ENCODE data around the gene CLMP.

Gene CLMP

DNA sequence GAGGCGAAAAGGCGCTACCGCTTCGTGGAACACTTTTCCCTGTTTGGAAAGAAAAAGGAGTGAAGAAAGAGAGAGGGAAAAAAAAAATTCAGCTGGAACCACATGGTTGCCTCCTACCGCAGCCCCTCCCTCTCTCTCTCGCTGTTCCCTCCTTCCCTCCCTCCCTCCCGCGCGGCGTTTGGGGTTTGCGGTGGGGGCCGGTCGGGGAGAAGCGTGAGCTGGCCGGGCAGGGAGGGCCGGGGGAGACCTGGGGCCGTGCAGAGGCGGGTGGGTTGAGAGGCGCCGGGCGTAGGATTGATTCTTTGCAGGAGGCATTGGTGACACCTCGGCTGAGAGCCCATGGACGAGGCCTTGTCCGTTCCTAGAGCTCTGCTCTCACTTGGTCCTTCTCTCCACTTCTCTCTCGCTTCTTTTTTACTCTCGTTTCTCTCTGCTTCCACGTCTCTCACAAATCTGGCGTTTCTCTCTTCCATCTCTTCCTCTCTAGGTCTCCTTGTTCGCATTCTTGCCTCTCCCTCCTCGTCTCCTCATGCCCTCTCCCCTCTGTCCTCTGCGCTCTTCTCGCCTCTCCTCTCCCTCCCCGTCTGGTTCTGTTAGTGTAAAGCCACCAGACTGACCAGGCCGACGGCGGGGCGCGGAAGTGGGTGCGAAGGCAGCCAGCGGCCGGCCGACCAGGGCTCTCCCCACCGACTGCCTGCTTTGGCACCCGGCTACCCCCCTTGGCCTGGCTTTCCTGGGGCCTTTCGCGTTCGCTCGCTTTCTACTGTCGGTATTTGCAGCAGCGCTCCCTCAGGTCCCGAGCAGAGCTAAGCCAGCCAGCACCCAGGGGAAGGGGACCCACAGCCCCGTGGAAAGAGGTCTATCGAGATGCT, at the start of gene CLMP:
Gene CLMP (minus strand): TSS at position 61 of the 872 bp plus-strand sequence. CDS start 308 bp downstream, outside the sequence.
- no peak for DNase-seq (ENCODE audit: low spot score)

DNA sequence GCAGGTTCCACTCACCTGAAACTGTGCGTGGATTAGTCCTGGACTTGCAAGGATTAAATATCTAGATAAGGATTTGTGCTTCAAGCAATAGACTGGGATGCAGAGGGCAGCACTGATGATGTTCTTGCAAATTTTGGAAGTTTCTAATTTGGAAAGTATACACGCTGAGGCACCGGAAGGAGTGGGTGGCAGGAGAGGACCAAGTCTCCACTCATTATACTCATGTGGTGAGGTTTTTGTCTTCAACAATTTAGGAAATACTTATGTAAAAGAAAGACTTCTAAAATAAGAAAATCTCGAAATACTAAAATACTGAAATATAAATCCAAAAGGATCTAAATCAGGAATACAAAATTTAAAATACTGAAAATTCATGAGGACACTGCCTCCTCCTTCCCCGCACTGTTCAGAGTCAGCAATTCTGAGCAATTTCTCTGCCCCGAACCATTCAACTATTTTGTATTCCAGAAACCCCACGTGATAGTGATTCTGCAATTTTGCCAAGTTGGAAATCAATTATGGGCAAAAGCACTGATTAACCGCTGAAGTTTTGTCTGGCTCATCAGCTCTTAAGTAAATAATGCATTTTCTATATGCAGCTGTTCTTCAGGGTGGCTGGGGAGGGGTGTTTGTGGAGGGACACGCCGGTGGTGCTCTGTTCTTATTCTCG, 47.0 kb upstream of the CLMP start:
- DNase-seq (ENCODE audit: low spot score) = no peak

- no peak for DNase-seq (ENCODE audit: low spot score)
Observed at GRCh38 chr11:123241294-123241693, 46.2 kb upstream of the CLMP start.

- DNase-seq (ENCODE audit: low spot score) = no peak
Observed at GRCh38 chr11:123239191-123240150, 44.4 kb upstream of the CLMP start.

- no peak for DNase-seq (ENCODE audit: low spot score)
Observed at GRCh38 chr11:123238297-123238696, 43.2 kb upstream of the CLMP start.

DNA sequence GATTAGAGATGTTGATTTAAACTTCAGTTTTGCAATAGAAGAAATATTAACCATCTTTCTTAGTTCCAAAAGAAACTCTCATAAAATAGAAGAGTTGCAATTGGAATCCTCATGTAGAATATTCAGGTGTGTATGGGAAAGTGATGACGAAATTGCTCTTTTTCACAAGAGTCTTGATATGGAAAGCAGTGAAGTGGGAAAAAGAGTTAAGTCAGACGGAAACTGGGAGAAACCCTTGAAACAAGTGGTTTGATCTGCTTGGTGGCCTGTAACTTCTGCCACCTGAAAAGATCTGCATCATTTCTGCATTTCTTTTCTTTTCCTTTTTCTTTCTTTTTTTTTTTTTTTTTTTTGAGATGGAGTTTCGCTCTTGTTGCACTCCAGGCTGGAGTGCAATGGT, 41.8 kb upstream of the CLMP start:
- no peak for DNase-seq (ENCODE audit: low spot score)

DNA sequence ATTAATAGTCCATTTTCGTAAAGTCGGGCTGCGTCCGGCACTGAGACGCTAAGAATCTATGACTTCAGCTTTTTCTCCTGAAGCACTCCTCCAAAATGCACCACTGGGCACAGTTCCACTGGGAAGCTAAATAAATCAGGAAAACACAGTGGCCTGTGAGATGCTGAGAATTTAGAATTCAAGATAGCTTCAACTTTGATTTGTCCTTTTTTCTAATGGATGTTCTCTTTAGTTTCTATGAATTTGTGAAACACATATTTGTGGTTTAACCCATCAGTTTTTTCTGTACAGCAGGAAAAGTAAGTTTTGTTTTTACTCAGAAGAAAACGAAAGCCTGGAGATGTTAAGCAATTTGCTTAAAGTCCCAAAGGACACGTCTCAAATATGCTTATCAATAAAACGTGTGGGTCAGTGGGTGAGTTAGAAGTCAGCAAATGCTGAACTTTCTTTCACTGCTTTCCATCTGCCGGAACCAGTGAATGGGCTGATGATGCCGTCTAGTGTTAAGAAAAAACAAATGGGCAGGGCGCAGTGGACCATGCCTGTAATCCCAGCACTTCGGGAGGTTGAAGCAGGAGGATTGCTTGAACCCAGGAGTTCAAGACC, 40.7 kb upstream of the CLMP start:
- no peak for DNase-seq (ENCODE audit: low spot score)

- DNase-seq (ENCODE audit: low spot score) = no peak
Observed at GRCh38 chr11:123235117-123235655, 40.1 kb upstream of the CLMP start.

- no peak for DNase-seq (ENCODE audit: low spot score)
Observed at GRCh38 chr11:123233975-123234334, 38.9 kb upstream of the CLMP start.

DNA sequence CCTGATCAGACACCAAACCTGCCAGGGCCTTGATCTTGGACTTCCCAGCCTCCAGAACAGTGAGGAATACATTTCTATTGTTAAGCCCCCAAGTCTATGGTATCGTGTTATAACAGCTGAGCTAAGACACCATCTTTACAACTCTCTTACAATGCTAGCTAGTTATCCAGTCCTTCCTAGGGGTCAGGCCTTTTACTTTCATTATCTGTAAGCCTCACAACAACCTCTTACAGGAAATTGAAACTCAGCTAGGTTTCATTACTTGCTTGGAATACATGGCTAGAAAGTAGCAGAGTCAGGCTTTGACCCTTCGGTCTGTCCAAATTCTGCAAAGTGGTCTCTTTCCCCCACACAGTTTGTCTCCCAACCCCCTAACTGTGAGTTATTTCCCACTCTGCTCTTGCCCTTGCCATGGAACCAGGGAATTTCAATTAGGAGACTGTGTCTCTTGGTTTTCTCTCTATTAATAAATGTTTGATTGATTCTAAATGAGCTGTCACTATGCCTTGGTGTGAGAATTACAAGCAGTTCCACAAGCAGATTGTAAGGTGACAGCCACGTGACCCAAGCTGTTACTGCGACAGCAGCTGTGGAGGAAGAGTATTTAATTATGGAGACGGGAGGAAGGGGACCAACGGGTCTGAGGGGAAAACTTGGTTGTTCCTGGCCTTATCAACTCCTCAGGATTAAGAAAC, 38.4 kb upstream of the CLMP start:
- DNase-seq (ENCODE audit: low spot score) = no peak

GRCh38 chr11:123231777-123232176, 36.7 kb upstream of the CLMP start:
- DNase-seq (ENCODE audit: low spot score) = no peak

GRCh38 chr11:123231256-123231655, 36.2 kb upstream of the CLMP start:
- DNase-seq (ENCODE audit: low spot score) = no peak

DNA sequence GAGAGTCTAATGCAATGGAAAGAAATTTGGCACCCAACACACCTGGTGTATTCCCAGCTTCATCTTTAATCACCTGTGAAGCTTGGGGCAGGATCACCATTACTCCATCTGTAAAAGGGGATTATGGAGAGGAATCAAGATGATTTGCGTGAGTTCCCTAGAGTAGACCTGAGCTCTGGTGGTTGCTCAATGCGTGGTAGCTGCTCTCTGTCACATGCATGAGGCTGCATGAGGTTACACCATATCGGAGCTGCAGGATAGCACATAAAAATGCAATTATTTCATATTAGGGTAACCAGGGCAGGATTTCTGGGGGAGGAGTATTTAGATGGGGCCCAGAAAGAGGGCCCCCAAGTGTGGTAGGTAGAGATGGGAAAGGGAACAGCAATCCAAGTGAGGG, 35.3 kb upstream of the CLMP start:
- no peak for DNase-seq (ENCODE audit: low spot score)

GRCh38 chr11:123228496-123229163, 33.6 kb upstream of the CLMP start:
- no peak for DNase-seq (ENCODE audit: low spot score)

- DNase-seq (ENCODE audit: low spot score) = no peak
Observed at GRCh38 chr11:123227763-123228495, 32.9 kb upstream of the CLMP start.

- no peak for DNase-seq (ENCODE audit: low spot score)
Observed at GRCh38 chr11:123221584-123221983, 26.5 kb upstream of the CLMP start.

DNA sequence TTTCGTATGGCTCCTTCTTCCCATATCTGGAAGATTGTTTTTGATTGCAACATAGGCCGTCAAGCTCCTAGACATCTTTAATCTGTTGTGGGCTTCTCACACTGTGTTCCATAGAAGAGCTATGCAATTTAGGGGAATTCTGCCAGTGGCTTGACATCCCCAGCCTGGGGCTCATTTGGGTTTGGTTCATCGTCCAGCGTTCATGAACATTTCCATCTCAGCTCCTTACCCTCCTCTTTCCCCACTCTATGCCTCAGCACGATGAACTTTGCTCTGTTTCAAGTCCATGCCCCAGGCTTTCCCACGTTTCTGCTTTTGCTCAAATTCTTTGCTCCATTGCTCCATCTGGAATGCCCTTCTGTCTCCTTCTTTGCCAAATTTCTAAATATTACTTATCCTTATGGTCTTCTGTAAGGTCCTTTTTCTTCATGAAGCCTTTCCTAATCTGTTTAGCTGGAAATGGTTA, 26.1 kb upstream of the CLMP start:
- no peak for DNase-seq (ENCODE audit: low spot score)

- DNase-seq (ENCODE audit: low spot score) = no peak
Observed at GRCh38 chr11:123219066-123219690, 24.1 kb upstream of the CLMP start.

DNA sequence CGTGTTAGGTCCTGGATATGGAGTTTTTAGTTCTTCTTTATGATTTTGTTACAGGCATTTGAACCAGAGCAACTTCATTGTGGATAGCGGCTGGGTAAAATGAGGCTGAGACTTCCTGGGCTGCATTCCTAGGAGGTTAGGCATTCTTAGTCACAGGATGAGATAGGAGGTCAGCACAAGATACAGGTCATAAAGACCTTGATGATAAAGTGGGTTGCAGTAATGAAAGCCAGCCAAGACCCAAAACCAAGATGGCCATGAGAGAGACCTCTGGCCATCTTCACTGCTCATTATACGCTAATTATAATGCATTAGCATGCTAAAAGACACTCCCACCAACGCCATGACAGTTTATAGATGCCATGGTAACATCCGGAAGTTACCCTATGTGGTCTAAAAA, 23.4 kb upstream of the CLMP start:
- DNase-seq (ENCODE audit: low spot score) = no peak

Data from pons (tissue), 1 donor.